ENCODE measurements around the gene CHPF.

CHPF gene

GRCh38 chr2:219523031-219523671 lies 20.5 kb downstream of the CHPF start:
- Histone ChIP-seq H3K27me3 (ENCODE audit: insufficient read depth, poor library complexity, severe bottlenecking) (peaks cover 84% of the 10 kb centered on the region), H3K4me3 (replicated peaks; ENCODE audit: insufficient read depth, low read length) (no peak overlapping the region), H3K27ac (replicated peaks) (no peak overlapping the region)
- no peak for DNase-seq (ENCODE audit: low read depth in 1 of 2, low spot score in 1 of 2)
- no peak for TF ChIP-seq POLR2AphosphoS5 (IDR thresholded peaks at IDR 0.05; ENCODE audit: low read depth)
- TF ChIP-seq SPI1 (IDR thresholded peaks at IDR 0.05; ENCODE audit: borderline replicate concordance, low read depth), result peak; percentile 44; the same call in 1 of the 2 replicates

GRCh38 chr2:219522111-219523030 lies 21.2 kb downstream of the CHPF start:
- no peak overlapping the region for H3K27ac ChIP-seq (replicated peaks)
- no peak overlapping the region for H3K4me3 ChIP-seq (replicated peaks; ENCODE audit: insufficient read depth, low read length)
- TF ChIP-seq SPI1 (IDR thresholded peaks at IDR 0.05; ENCODE audit: borderline replicate concordance, low read depth) (no peak), REST (IDR thresholded peaks at IDR 0.05; ENCODE audit: insufficient replicate concordance, low read depth) (no peak), POLR2AphosphoS5 (IDR thresholded peaks at IDR 0.05; ENCODE audit: low read depth) (no peak), GABPA (IDR thresholded peaks at IDR 0.05; ENCODE audit: low read depth) (no peak), CTCF (IDR thresholded peaks at IDR 0.05; ENCODE audit: insufficient read depth, low read length) (no peak)
- peaks cover 82% of the 10 kb centered on the region for H3K27me3 ChIP-seq (ENCODE audit: insufficient read depth, poor library complexity, severe bottlenecking)
- no peak for DNase-seq (ENCODE audit: low read depth in 1 of 2, low spot score in 1 of 2)

- TF ChIP-seq POLR2AphosphoS5 (IDR thresholded peaks at IDR 0.05; ENCODE audit: low read depth) (no peak), REST (IDR thresholded peaks at IDR 0.05; ENCODE audit: insufficient replicate concordance, low read depth) (no peak)
- H3K27me3 ChIP-seq (ENCODE audit: insufficient read depth, poor library complexity, severe bottlenecking), result peaks cover 77% of the 10 kb centered on the region
- no peak overlapping the region for H3K27ac ChIP-seq (replicated peaks)
- H3K4me3 ChIP-seq (replicated peaks; ENCODE audit: insufficient read depth, low read length), result no peak overlapping the region
- DNase-seq (ENCODE audit: low read depth in 1 of 2, low spot score in 1 of 2), result no peak
Observed at GRCh38 chr2:219521066-219521880, 22.3 kb downstream of the CHPF start.

- H3K27ac ChIP-seq (replicated peaks), result no peak overlapping the region
- H3K27me3 ChIP-seq (ENCODE audit: insufficient read depth, poor library complexity, severe bottlenecking), result peaks cover 75% of the 10 kb centered on the region
- TF ChIP-seq CTCF (IDR thresholded peaks at IDR 0.05; ENCODE audit: insufficient read depth, low read length) (no peak), POLR2AphosphoS5 (IDR thresholded peaks at IDR 0.05; ENCODE audit: low read depth) (no peak), SPI1 (IDR thresholded peaks at IDR 0.05; ENCODE audit: borderline replicate concordance, low read depth) (no peak), GABPA (IDR thresholded peaks at IDR 0.05; ENCODE audit: low read depth) (no peak), REST (IDR thresholded peaks at IDR 0.05; ENCODE audit: insufficient replicate concordance, low read depth) (no peak)
- no peak for DNase-seq (ENCODE audit: low read depth in 1 of 2, low spot score in 1 of 2)
- no peak overlapping the region for H3K4me3 ChIP-seq (replicated peaks; ENCODE audit: insufficient read depth, low read length)
Observed at GRCh38 chr2:219520079-219520478, 23.5 kb downstream of the CHPF start.

Measured in HL-60 (cell line).